ENCODE measurements around the gene DMAC2L.
A peak's percentile ranks its signal among the peaks of the same experiment; 100 is the strongest.
"Not testable (repeated sequence)": the region's sequence is repeated elsewhere in the genome, so short reads cannot be mapped to it uniquely, and the experiment has no call there.

Gene DMAC2L

GRCh38 chr14:50331596-50331995 lies 19.5 kb downstream of the DMAC2L start:
- no peak for DNase-seq

- DNase-seq, result no peak
Observed at GRCh38 chr14:50333014-50333509, 20.9 kb downstream of the DMAC2L start.

GRCh38 chr14:50334211-50334610 lies 22.1 kb downstream of the DMAC2L start:
- no peak for DNase-seq

- DNase-seq, result peak; percentile 41
Observed at GRCh38 chr14:50335389-50335788, 23.3 kb downstream of the DMAC2L start.

- no peak for DNase-seq
Observed at GRCh38 chr14:50335989-50336824, 24.1 kb downstream of the DMAC2L start.

- DNase-seq, result no peak
Observed at GRCh38 chr14:50338587-50338986, 26.5 kb downstream of the DMAC2L start.

GRCh38 chr14:50339178-50339804 lies 27.2 kb downstream of the DMAC2L start:
- no peak for DNase-seq

- no peak for DNase-seq
Observed at GRCh38 chr14:50340045-50340444, 27.9 kb downstream of the DMAC2L start.

GRCh38 chr14:50340963-50341362 lies 28.8 kb downstream of the DMAC2L start:
- DNase-seq, result no peak

GRCh38 chr14:50342221-50343078 lies 30.3 kb downstream of the DMAC2L start:
- peak; percentile 32 for DNase-seq

GRCh38 chr14:50343434-50343833 lies 31.3 kb downstream of the DMAC2L start:
- DNase-seq, result no peak

- no peak for DNase-seq
Observed at GRCh38 chr14:50344116-50344775, 32.1 kb downstream of the DMAC2L start.

GRCh38 chr14:50344876-50345563 lies 32.9 kb downstream of the DMAC2L start:
- no peak for DNase-seq

GRCh38 chr14:50345846-50346422 lies 33.8 kb downstream of the DMAC2L start:
- no peak for DNase-seq

- DNase-seq, result no peak
Observed at GRCh38 chr14:50347521-50347920, 35.4 kb downstream of the DMAC2L start.

- no peak for DNase-seq
Observed at GRCh38 chr14:50348933-50349332, 36.8 kb downstream of the DMAC2L start.

GRCh38 chr14:50350975-50351374 lies 38.9 kb downstream of the DMAC2L start:
- no peak for DNase-seq

GRCh38 chr14:50352584-50352983 lies 40.5 kb downstream of the DMAC2L start:
- no peak for DNase-seq

- DNase-seq, result no peak
Observed at GRCh38 chr14:50353126-50353525, 41.0 kb downstream of the DMAC2L start.

- DNase-seq, result peak; percentile 9
Observed at GRCh38 chr14:50354527-50354926, 42.4 kb downstream of the DMAC2L start.

- no peak for DNase-seq
Observed at GRCh38 chr14:50355692-50356091, 43.6 kb downstream of the DMAC2L start.

- DNase-seq, result not testable (repeated sequence)
Observed at GRCh38 chr14:50356283-50356682, 44.2 kb downstream of the DMAC2L start.
